CD4-positive, alpha-beta T cell (primary cell): ENCODE results near the gene RNASE8. TPM values are rescaled to one million over a fixed set of nuclear protein-coding genes. Genes with fewer than 3 reads are reported as not detected.

Source experiments
- ATAC-seq: fragments of 200-7000 bp; cut with Tn5 transposase; one replicate; pipeline ENCODE4 v1.10.0; 2022; ENCODE audit warnings: mild to moderate bottlenecking; ENCODE audit not compliant: poor library complexity
- CTCF ChIA-PET: fragments of 350-600 bp; sonication (Branson Sonifier 250); formaldehyde crosslinking; loops from one replicate; lab custom pipeline; 2021; ENCODE audit warnings: antibody characterized with exemption, inconsistent platforms; lab: Charles Lee
- POLR2A ChIA-PET: fragments of 350-600 bp; sonication (Branson Sonifier 250); formaldehyde crosslinking; loops from one replicate; lab custom pipeline; 2021; ENCODE audit warnings: antibody characterized with exemption, inconsistent platforms; lab: Charles Lee
- DNase-seq, 14 experiments: peaks; one replicate each; pipeline ENCODE4 v3.0.0-alpha.2; 2013 to 2020; ENCODE audit warnings: mixed read lengths in 2 of 14
- H3K27ac ChIP-seq, 2 donors: one replicate each; pipeline versions ENCODE4 v1.5.1 to v1.7.0; 2013; ENCODE audit warnings: low read length in 2 of 2, low read depth in 1 of 2, mild to moderate bottlenecking in 1 of 2
- H3K27me3 ChIP-seq, 2 experiments: 1 replicate in 1 of 2; 2 replicates in 1 of 2; pipeline versions ENCODE4 v1.6.1 to v1.7.0; 2013; ENCODE audit warnings: low read length in 2 of 2, control low read depth in 1 of 2, mild to moderate bottlenecking in 1 of 2, moderate library complexity in 1 of 2; ENCODE audit not compliant: insufficient read depth in 2 of 2, control insufficient read depth in 1 of 2
- H3K36me3 ChIP-seq: one replicate; pipeline ENCODE4 v1.6.1; 2013; ENCODE audit warnings: low read length, control low read depth; ENCODE audit not compliant: insufficient read depth
- H3K4me1 ChIP-seq: one replicate; pipeline ENCODE4 v1.6.1; 2013; ENCODE audit warnings: low read length, control low read depth; ENCODE audit not compliant: insufficient read depth
- H3K4me3 ChIP-seq: one replicate; pipeline ENCODE4 v1.5.1; 2013; ENCODE audit warnings: mild to moderate bottlenecking, low read length, moderate library complexity
- H3K9me3 ChIP-seq, 2 experiments: 1 replicate in 1 of 2; 2 replicates in 1 of 2; pipeline versions ENCODE4 v1.6.1 to v1.7.0; 2013; ENCODE audit warnings: low read length in 2 of 2, mild to moderate bottlenecking in 2 of 2, control low read depth in 1 of 2, moderate library complexity in 1 of 2; ENCODE audit not compliant: control insufficient read depth in 1 of 2, insufficient read depth in 1 of 2
- H3K27ac Mint-ChIP-seq: one replicate; pipeline ENCODE4 v1.8.0; 2020; ENCODE audit warnings: mixed read lengths
- H3K27me3 Mint-ChIP-seq: one replicate; pipeline ENCODE4 v1.8.0; 2021; ENCODE audit warnings: mixed read lengths
- H3K36me3 Mint-ChIP-seq: one replicate; pipeline ENCODE4 v1.8.0; 2021; ENCODE audit warnings: low read depth, mixed read lengths
- H3K4me1 Mint-ChIP-seq: one replicate; pipeline ENCODE4 v1.8.0; 2021; ENCODE audit warnings: low read depth, mixed read lengths
- H3K4me3 Mint-ChIP-seq: one replicate; pipeline ENCODE4 v1.8.0; 2020; ENCODE audit warnings: mild to moderate bottlenecking, mixed read lengths
- H3K9me3 Mint-ChIP-seq: one replicate; pipeline ENCODE4 v1.8.0; 2020; ENCODE audit warnings: mixed read lengths
- intact Hi-C, 2 experiments: fragments of 100-400 bp; cut with DNase I in 1 of 2; cut with micrococcal nuclease in 1 of 2; formaldehyde crosslinking; loops; one replicate each; pipeline versions ENCODE4 v1.15.1 to v1.9.0; 2023 to 2025; cut with DNase I, micrococcal nuclease
- total RNA-seq, 174 experiments: library from RNA in 2 of 174; stranded (reverse) in 2 of 174; gene quantifications; one replicate each; pipeline ENCODE4 v1.2.3 and lab custom pipeline; 2021 to 2026
- TF ChIP-seq, protein P1 (sequence below): fragments of 200-600 bp; IDR thresholded peaks from one replicate; pipeline ENCODE4 v1.8.0; 2022; ENCODE audit warnings: antibody characterized with exemption, mild to moderate bottlenecking

RNASE8 gene
- total RNA-seq, 2 experiments from 2014 or later: not detected

DNA sequence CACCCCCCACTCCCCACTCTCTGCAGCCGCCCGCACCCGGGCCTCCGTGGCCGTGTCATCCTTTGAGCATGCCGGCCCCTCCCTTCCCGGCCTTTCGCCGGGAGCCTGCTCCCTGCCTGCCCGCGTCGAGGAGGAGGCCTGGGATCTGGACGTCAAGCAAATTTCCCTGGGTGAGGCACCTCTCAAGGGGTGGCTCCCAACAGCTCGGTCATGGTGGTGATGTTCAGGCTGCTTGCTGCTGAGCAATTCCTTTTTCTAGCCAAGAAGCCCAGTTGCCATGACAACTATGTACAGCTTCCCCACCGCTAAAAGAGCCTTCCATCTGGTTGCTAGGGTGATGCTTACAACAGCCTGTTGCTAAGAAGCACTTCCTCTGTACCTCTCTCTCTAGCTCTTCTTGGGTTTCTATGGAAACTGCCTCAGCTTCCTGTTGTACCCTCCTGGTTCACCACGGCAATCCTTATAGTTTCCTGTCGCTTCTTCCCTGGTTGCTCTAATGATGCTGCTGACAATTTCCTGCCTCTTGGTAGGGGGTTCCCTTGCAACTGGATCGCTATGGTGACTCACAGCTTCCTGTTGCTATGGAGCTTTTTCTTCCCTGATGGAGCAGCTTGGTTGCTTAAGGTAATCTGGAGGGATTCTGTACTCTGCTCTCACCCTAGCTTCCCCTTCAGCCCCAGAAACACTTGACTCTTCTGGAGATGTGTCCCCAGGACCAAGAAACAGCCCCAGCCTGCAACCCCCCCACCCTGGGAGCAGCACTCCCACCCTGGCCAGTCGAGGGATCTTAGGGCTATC lies 29.9 kb downstream of the RNASE8 start:
- ChIA-PET POLR2A (interaction anchor here (0.8 to 2.1 kb wide), 8 partner anchors 10 to 626 kb away, joined by 3 to 21 read pairs (median 7); partner anchors contain the start of genes ARHGEF40, PIP4P1 and ZNF219), CTCF (interaction anchor here (1.1 to 4.8 kb wide), 5 partner anchors 8 to 73 kb away, joined by 6 to 51 read pairs (median 24); no protein-coding TSS in a partner anchor)
- Mint-ChIP-seq H3K27me3 (no peaks in the 10 kb centered on the region), H3K4me1 (peaks cover 35% of the 10 kb centered on the region), H3K9me3 (no peaks in the 10 kb centered on the region), H3K4me3 (peak overlapping the region; percentile 50), H3K36me3 (peaks cover 8% of the 10 kb centered on the region), H3K27ac (peak overlapping the region; percentile 90)
- Histone ChIP-seq H3K9me3 (no peaks in the 10 kb centered on the region), H3K4me3 (no peak overlapping the region), H3K36me3 (no peaks in the 10 kb centered on the region), H3K27ac (peak overlapping the region; percentile 74 to 97), H3K4me1 (peaks cover 28% of the 10 kb centered on the region), H3K27me3 (no peaks in the 10 kb centered on the region)
- intact Hi-C loops: loop anchor here in 1 of 2 experiments (1.0 to 10.0 kb wide), 3 partner anchors 17 to 623 kb away; partner anchors contain the start of genes PIP4P1 and PNP
- ATAC-seq: peak; percentile 84
- TF ChIP-seq, protein P1, sequence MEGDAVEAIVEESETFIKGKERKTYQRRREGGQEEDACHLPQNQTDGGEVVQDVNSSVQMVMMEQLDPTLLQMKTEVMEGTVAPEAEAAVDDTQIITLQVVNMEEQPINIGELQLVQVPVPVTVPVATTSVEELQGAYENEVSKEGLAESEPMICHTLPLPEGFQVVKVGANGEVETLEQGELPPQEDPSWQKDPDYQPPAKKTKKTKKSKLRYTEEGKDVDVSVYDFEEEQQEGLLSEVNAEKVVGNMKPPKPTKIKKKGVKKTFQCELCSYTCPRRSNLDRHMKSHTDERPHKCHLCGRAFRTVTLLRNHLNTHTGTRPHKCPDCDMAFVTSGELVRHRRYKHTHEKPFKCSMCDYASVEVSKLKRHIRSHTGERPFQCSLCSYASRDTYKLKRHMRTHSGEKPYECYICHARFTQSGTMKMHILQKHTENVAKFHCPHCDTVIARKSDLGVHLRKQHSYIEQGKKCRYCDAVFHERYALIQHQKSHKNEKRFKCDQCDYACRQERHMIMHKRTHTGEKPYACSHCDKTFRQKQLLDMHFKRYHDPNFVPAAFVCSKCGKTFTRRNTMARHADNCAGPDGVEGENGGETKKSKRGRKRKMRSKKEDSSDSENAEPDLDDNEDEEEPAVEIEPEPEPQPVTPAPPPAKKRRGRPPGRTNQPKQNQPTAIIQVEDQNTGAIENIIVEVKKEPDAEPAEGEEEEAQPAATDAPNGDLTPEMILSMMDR: no peak
- DNase-seq: peak in 12 of 14 experiments; percentile 25 to 98 (median 64)

- Histone ChIP-seq H3K9me3 (no peaks in the 10 kb centered on the region), H3K4me3 (no peak overlapping the region), H3K27me3 (no peaks in the 10 kb centered on the region), H3K4me1 (peaks cover 34% of the 10 kb centered on the region), H3K36me3 (no peaks in the 10 kb centered on the region), H3K27ac (peak overlapping the region in 1 of 2 donors; percentile 97)
- H3K9me3 Mint-ChIP-seq: no peaks in the 10 kb centered on the region
- ChIA-PET CTCF (interaction anchor here (1.7 to 4.8 kb wide), 5 partner anchors 15 to 74 kb away, joined by 5 to 51 read pairs (median 24); no protein-coding TSS in a partner anchor), POLR2A (interaction anchor here (2.1 kb wide), 2 partner anchors 15 to 18 kb away, joined by 11 to 21 read pairs; partner anchors contain the start of gene ARHGEF40)
- TF ChIP-seq, protein P1: no peak
- ATAC-seq: no peak
- peaks cover 12% of the 10 kb centered on the region for H3K36me3 Mint-ChIP-seq
- no peak overlapping the region for H3K4me3 Mint-ChIP-seq
- no peaks in the 10 kb centered on the region for H3K27me3 Mint-ChIP-seq
- peak in 1 of 14 experiments; percentile 24 for DNase-seq
- peaks cover 39% of the 10 kb centered on the region for H3K4me1 Mint-ChIP-seq
- intact Hi-C loops: loop anchor here in 1 of 2 experiments (10.0 kb wide), 1 partner anchor 624 kb away; the partner anchor contains the start of genes PIP4P1 and PNP
- H3K27ac Mint-ChIP-seq: peak overlapping the region; percentile 90
Measured at GRCh38 chr14:21088687-21089086, 31.1 kb downstream of the RNASE8 start.

- Mint-ChIP-seq H3K4me3 (no peak overlapping the region), H3K9me3 (no peaks in the 10 kb centered on the region), H3K36me3 (peaks cover 12% of the 10 kb centered on the region), H3K27ac (peak overlapping the region; percentile 90), H3K4me1 (peaks cover 39% of the 10 kb centered on the region), H3K27me3 (no peaks in the 10 kb centered on the region)
- no peak for ATAC-seq
- no peak for DNase-seq
- Histone ChIP-seq H3K9me3 (no peaks in the 10 kb centered on the region), H3K4me3 (no peak overlapping the region), H3K27ac (no peak overlapping the region), H3K36me3 (no peaks in the 10 kb centered on the region), H3K27me3 (no peaks in the 10 kb centered on the region), H3K4me1 (peaks cover 34% of the 10 kb centered on the region)
- ChIA-PET POLR2A (no interaction called here), CTCF (interaction anchor here (1.7 to 4.8 kb wide), 5 partner anchors 15 to 74 kb away, joined by 5 to 51 read pairs (median 24); no protein-coding TSS in a partner anchor)
- intact Hi-C loops: loop anchor here in 1 of 2 experiments (10.0 kb wide), 1 partner anchor 624 kb away; the partner anchor contains the start of genes PIP4P1 and PNP
- TF ChIP-seq, protein P1: no peak
Measured at GRCh38 chr14:21089271-21089670, 31.6 kb downstream of the RNASE8 start.
